ENCODE data around the gene TJP2. TPM values are rescaled to one million over a fixed set of nuclear protein-coding genes. Genes with fewer than 3 reads are reported as not detected.

TJP2 gene
- total RNA-seq (ENCODE audit: low replicate concordance) = 61.7 and 105 TPM in 2 replicates

- no peak for TF ChIP-seq CTCF (IDR thresholded peaks at IDR 0.05; ENCODE audit: insufficient read depth, low read length)
- DNase-seq (ENCODE audit: low read depth) = peak; percentile 51
- H3K4me3 ChIP-seq (ENCODE audit: low read depth, low read length) = peak within 1 kb of the TSS; percentile 89
Observed at GRCh38 chr9:69173891-69174615, at the start of gene TJP2. Gene TJP2, plus strand, starts transcription at chr9:69174277. Its CDS starts 96 bp downstream, at chr9:69174373.

GRCh38 chr9:69130456-69131441 lies 43.3 kb upstream of the TJP2 start:
- no peak for TF ChIP-seq CTCF (IDR thresholded peaks at IDR 0.05; ENCODE audit: insufficient read depth, low read length)
- peak; percentile 96 for DNase-seq (ENCODE audit: low read depth)
- peak overlapping the region; percentile 16 for H3K4me3 ChIP-seq (ENCODE audit: low read depth, low read length)

GRCh38 chr9:69131682-69132081 lies 42.4 kb upstream of the TJP2 start:
- TF ChIP-seq CTCF (IDR thresholded peaks at IDR 0.05; ENCODE audit: insufficient read depth, low read length) = no peak
- DNase-seq (ENCODE audit: low read depth) = peak; percentile 99

GRCh38 chr9:69132361-69132760 lies 41.7 kb upstream of the TJP2 start:
- no peak for TF ChIP-seq CTCF (IDR thresholded peaks at IDR 0.05; ENCODE audit: insufficient read depth, low read length)
- no peak for DNase-seq (ENCODE audit: low read depth)
- H3K4me3 ChIP-seq (ENCODE audit: low read depth, low read length) = peak overlapping the region; percentile 6

More at GRCh38 chr9:69131682-69132081, 42.4 kb upstream of the TJP2 start:
- H3K4me3 ChIP-seq (ENCODE audit: low read depth, low read length) = no peak overlapping the region

GRCh38 chr9:69134412-69134811 lies 39.7 kb upstream of the TJP2 start:
- no peak for DNase-seq (ENCODE audit: low read depth)
- no peak overlapping the region for H3K4me3 ChIP-seq (ENCODE audit: low read depth, low read length)
- no peak for TF ChIP-seq CTCF (IDR thresholded peaks at IDR 0.05; ENCODE audit: insufficient read depth, low read length)

DNA sequence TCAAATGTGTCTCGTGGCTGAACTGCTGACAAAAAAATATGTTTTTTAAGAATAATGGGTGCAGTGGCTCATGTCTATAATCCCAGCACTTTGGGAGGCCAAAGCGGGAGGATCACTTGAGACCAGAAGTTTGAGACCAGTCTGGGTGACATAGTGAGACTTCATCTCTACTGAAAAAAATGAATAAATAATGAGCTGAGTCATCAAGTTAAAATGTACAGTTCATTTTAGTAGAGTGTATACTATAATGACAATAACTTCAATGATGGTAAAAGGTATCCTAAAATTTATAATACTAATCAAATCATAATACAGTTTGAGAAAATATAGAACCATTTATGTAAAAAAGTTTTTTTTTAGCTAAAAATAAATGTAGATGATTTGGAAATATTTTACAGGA lies 37.9 kb upstream of the TJP2 start:
- no peak for DNase-seq (ENCODE audit: low read depth)
- no peak for TF ChIP-seq CTCF (IDR thresholded peaks at IDR 0.05; ENCODE audit: insufficient read depth, low read length)
- H3K4me3 ChIP-seq (ENCODE audit: low read depth, low read length) = no peak overlapping the region
